ENCODE measurements around the gene ANGPTL1. TPM values are rescaled to one million over a fixed set of nuclear protein-coding genes. Genes with fewer than 3 reads are reported as not detected.

Gene ANGPTL1
- total and polyA plus RNA-seq, 10 donors = 1.4 to 27.0 (median 5.1) TPM

DNA sequence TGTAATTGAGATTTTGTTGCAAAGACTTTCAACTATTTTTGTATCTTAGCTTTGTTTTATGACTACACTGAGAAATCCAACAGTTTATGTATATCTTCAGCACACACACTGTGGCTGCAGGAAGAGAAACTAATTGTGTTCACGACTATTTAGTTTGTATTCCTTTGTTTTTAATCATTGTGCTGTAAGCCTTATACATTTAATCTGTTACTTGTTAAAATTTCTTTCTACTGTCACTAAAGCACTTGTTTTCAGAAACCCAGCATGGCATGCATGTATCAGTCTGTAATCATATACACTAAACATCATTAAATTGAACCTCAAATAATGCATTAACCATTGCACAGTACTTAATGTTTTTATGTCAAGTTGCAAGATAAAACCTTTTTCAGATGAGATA lies 656 bp downstream of the ANGPTL1 start:
- Histone ChIP-seq H3K27me3 (replicated peaks in 1 of 7) (no peaks in the 10 kb centered on the region), H3K36me3 (peaks cover 0 to 32% (median 0%) of the 10 kb centered on the region in 6 donors), H3K27ac (peak overlapping the region in 6 of 8 donors; percentile 54 to 80 (median 70)), H3K4me1 (peaks cover 6 to 48% (median 25%) of the 10 kb centered on the region in 6 donors), H3K9me3 (no peaks in the 10 kb centered on the region), H3K4me3 (peak overlapping the region in 5 of 8 donors; percentile 4 to 52 (median 12))
- TF ChIP-seq, protein P1, sequence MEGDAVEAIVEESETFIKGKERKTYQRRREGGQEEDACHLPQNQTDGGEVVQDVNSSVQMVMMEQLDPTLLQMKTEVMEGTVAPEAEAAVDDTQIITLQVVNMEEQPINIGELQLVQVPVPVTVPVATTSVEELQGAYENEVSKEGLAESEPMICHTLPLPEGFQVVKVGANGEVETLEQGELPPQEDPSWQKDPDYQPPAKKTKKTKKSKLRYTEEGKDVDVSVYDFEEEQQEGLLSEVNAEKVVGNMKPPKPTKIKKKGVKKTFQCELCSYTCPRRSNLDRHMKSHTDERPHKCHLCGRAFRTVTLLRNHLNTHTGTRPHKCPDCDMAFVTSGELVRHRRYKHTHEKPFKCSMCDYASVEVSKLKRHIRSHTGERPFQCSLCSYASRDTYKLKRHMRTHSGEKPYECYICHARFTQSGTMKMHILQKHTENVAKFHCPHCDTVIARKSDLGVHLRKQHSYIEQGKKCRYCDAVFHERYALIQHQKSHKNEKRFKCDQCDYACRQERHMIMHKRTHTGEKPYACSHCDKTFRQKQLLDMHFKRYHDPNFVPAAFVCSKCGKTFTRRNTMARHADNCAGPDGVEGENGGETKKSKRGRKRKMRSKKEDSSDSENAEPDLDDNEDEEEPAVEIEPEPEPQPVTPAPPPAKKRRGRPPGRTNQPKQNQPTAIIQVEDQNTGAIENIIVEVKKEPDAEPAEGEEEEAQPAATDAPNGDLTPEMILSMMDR (IDR thresholded peaks at IDR 0.05 in 8 of 11, conservative IDR thresholded peaks at IDR 0.05 in 3 of 11) = no peak
- no peak for TF ChIP-seq POLR2A (IDR thresholded peaks at IDR 0.05)
- DNase-seq = no peak
- WGBS, 5 donors = 55 to 71% (median 69%) methylated on average over 1 of the region's 1 CpG
- intact Hi-C loops (cut with DNase I; ENCODE audit: low total_unique reads) = no loop called here

DNA sequence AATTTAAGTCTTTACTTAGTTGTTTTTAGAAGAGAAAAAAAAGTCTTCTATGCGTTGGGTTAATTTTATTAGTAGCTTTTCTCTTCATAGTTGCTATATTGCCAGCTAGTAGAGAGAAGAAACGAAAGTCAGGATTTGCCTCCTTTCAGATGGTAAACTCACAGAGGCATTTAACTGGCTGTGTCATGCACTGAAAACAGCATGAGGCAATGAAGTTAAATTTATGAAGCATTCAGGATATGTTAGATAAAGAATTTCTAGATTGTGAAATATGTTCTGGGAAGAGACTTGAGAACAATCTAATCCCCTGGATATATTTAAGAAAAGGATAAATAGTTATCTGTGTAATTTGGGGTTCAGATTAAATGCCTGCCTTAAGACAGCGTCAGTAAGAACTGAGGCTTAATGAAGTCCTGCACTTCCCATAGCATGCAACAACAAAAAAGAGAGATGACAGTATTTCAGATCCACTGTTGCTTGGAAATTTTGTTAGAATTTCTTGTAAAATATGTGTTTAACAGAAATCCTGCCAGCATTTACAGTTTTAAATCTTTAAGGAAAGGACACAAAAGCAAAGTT lies 1.7 kb downstream of the ANGPTL1 start:
- WGBS, 5 donors = 59 to 89% (median 76%) methylated on average over 3 of the region's 3 CpGs
- H3K27me3 ChIP-seq (replicated peaks in 1 of 7) = no peaks in the 10 kb centered on the region
- intact Hi-C loops (cut with DNase I; ENCODE audit: low total_unique reads) = no loop called here
- peak overlapping the region in 6 of 8 donors; percentile 13 to 80 (median 56) for H3K27ac ChIP-seq
- H3K9me3 ChIP-seq = no peaks in the 10 kb centered on the region
- no peak for DNase-seq
- peak overlapping the region in 4 of 8 donors; percentile 2 to 52 (median 22) for H3K4me3 ChIP-seq
- TF ChIP-seq POLR2AphosphoS5 (IDR thresholded peaks at IDR 0.05) (no peak), POLR2A (IDR thresholded peaks at IDR 0.05) (no peak)
- TF ChIP-seq, protein P1 (IDR thresholded peaks at IDR 0.05 in 8 of 11, conservative IDR thresholded peaks at IDR 0.05 in 3 of 11) = no peak
- H3K36me3 ChIP-seq = peaks cover 0 to 32% (median 0%) of the 10 kb centered on the region in 6 donors
- peaks cover 6 to 48% (median 25%) of the 10 kb centered on the region in 6 donors for H3K4me1 ChIP-seq

DNA sequence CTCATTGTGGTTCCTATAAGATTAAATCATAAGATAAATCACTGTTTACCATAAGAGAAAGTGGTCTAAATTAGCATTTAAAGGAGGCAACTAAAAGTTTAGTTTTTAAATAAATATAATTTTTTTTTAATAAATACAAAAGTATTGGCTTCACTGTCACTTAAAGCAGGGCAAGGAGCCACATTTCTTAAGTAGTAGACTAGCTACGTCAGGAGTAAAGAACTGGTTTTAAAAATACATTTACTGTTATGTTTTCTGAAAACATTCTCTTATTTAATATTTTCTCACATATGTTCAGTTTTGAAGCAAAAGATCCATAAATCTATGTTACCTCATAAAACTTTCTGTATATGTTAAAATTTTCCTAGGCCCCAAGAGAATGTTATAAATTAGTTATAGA lies 2.2 kb downstream of the ANGPTL1 start:
- Histone ChIP-seq H3K9me3 (no peaks in the 10 kb centered on the region), H3K4me3 (peak overlapping the region in 5 of 8 donors; percentile 1 to 52 (median 12)), H3K36me3 (peaks cover 0 to 28% (median 0%) of the 10 kb centered on the region in 6 donors), H3K27me3 (replicated peaks in 1 of 7) (no peaks in the 10 kb centered on the region), H3K4me1 (peaks cover 6 to 48% (median 25%) of the 10 kb centered on the region in 6 donors), H3K27ac (peak overlapping the region in 6 of 8 donors; percentile 13 to 80 (median 56))
- 58 to 90% (median 74%) methylated on average over 1 of the region's 1 CpG for WGBS, 5 donors
- DNase-seq = no peak
- intact Hi-C loops (cut with DNase I; ENCODE audit: low total_unique reads) = no loop called here
- TF ChIP-seq, protein P1 (IDR thresholded peaks at IDR 0.05 in 8 of 11, conservative IDR thresholded peaks at IDR 0.05 in 3 of 11) = no peak
- TF ChIP-seq POLR2AphosphoS5 (IDR thresholded peaks at IDR 0.05) (no peak), POLR2A (IDR thresholded peaks at IDR 0.05) (no peak)

DNA sequence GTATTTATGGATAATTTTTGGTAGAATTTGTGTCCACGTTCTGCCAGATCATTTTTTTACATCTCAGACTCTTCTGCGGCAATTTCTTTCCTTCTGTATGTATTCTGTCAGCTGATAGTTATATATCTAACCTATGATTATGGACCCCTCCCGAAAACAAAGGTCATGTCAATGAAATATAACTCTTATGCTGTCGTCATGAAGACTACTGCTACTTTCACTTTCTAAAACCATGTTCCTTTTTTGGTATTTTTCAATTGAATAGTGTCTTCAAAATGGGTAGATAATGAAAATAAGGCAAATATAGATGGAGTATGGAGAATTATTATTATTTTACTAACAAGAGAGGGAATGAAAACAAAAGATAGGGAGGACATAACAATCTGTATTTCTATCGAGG lies 3.2 kb downstream of the ANGPTL1 start:
- no peak for DNase-seq
- peaks cover 6 to 48% (median 25%) of the 10 kb centered on the region in 6 donors for H3K4me1 ChIP-seq
- peak overlapping the region in 4 of 8 donors; percentile 2 to 52 (median 20) for H3K4me3 ChIP-seq
- H3K27me3 ChIP-seq (replicated peaks in 1 of 7) = no peaks in the 10 kb centered on the region
- peak overlapping the region; percentile 24 to 80 (median 46) for H3K27ac ChIP-seq
- intact Hi-C loops (cut with DNase I; ENCODE audit: low total_unique reads) = no loop called here
- no peaks in the 10 kb centered on the region for H3K9me3 ChIP-seq
- WGBS, 5 donors = 33 to 64% (median 52%) methylated on average over 5 of the region's 5 CpGs
- H3K36me3 ChIP-seq = peaks cover 0 to 27% (median 0%) of the 10 kb centered on the region in 6 donors
- TF ChIP-seq POLR2AphosphoS5 (IDR thresholded peaks at IDR 0.05) = no peak
- TF ChIP-seq POLR2A (IDR thresholded peaks at IDR 0.05) = no peak
- TF ChIP-seq, protein P1 (IDR thresholded peaks at IDR 0.05 in 8 of 11, conservative IDR thresholded peaks at IDR 0.05 in 3 of 11) = no peak
